Renal pelvis (tissue), 4 donors: ENCODE measurements around the gene FOXL1. TPM values are rescaled to one million over a fixed set of nuclear protein-coding genes. Genes with fewer than 3 reads are reported as not detected.

Experiments
- DNase-seq: peaks from one replicate; pipeline ENCODE4 v3.0.0-alpha.2; 2013
- polyA plus RNA-seq, 3 donors: library from polyadenylated mRNA; unstranded; fragments of 120-200 nt; gene quantifications; one replicate each; pipeline ENCODE4 v1.2.1, GENCODE V29; 2013; ENCODE audit not compliant: insufficient read length in 3 of 3

FOXL1 gene
- polyA plus RNA-seq, 3 donors: 13.5 to 19.1 (median 15.1) TPM

DNA sequence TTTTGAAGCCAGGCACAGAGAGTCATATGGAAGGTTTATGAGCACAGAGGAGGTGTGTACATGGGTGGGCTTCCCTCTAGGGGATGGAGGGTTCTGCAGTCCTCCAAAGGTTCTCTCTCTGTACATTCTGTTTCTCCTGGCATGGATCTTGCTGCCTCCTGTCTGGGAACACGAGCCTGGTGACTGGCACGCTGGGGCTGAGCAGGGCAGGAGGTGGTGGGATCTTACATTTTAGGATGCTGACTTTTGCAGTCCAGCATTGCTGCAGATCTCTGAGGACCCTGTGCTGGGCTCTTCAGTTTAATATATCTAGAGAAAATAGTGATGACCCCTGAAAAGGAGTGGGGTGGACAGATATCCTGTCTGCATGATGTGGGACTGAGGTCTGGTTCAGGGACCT is 23.0 kb downstream of the FOXL1 start:
- no peak for DNase-seq

DNA sequence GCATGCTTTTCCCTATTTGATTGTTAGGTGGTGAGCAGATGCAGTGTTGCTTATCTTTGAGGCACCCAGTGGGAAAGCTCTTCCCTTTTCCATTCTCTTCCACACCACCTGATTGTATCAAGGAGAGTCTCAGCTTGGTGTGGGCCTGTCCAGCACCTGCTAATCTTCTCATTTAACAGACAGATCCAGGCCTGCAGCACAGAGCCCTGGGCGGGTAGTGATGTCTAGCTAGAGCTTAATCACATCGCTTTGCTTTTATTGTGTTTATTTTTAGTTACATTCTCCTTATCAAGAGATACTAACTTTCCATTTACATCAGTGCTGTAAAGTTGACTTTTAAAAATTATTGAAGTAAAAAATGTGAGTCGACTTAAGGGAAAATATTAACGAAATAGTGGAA is 24.2 kb downstream of the FOXL1 start:
- DNase-seq: no peak

- no peak for DNase-seq
Measured at GRCh38 chr16:86604436-86605193, 26.3 kb downstream of the FOXL1 start.

- DNase-seq: no peak
Measured at GRCh38 chr16:86605950-86606349, 27.6 kb downstream of the FOXL1 start.

DNA sequence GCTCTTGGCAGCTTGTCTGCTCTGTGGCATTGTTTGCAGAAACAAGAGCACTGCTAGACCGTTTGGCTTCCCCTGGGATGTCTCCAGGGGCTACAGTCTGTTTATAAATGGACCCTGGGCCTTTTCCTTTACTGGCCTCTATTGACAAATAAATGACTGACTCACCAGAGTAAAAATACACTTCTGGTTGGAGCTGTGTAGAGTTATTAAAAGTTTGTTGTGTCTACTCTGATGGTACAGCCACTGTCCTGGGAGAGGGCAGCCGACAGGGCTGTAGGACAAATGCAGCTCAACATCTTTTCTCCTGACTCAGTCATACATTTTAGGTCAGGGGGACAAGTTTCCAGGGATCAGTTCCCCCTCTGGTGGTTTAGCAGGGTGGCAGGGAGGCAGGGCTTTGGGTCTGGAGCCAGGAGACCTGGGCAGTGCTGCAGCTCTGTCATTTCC is 30.0 kb downstream of the FOXL1 start:
- DNase-seq: no peak

DNA sequence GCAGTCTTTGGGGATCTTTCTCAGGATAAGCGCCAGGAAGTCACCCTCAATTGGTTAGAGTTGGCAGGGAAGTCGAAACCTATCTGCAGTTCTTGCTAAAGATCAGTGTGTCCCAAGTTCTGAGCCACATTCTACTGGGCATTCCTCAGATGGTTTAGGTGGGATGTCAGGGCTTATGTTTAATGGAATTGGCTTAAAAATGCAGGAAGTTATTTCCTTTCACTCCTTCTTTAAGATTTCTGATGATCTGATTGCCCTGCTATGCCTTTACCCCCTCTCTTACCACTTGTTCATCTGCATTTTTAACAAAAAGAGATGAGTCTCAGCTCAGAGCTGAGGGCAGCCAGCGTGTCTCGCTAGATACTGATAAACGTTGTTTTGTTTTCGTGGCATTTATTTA is 30.8 kb downstream of the FOXL1 start:
- no peak for DNase-seq

GRCh38 chr16:86609661-86610060 is 31.3 kb downstream of the FOXL1 start:
- no peak for DNase-seq

- DNase-seq: no peak
Measured at GRCh38 chr16:86610779-86611524, 32.6 kb downstream of the FOXL1 start.

- peak; percentile 86 for DNase-seq
Measured at GRCh38 chr16:86611525-86611855, 33.1 kb downstream of the FOXL1 start.

DNA sequence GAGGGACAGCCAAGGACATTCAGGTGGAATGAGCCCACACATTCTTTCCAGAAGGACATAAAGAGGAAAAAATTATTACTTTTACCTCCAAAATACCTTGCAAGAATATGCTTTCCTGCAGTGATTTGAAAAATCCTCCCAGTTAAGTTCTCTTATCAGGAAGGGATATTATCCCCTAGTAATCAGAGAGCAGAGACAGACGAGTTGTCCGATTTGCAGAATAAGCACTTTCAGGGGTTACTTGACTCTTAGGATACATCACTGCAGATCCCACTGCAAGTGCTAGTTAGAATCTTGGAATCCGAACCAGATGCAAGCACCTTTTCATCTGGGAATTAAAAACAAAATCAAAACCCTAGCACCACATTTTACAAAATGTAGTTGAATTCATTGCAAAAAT is 33.6 kb downstream of the FOXL1 start:
- DNase-seq: no peak

DNA sequence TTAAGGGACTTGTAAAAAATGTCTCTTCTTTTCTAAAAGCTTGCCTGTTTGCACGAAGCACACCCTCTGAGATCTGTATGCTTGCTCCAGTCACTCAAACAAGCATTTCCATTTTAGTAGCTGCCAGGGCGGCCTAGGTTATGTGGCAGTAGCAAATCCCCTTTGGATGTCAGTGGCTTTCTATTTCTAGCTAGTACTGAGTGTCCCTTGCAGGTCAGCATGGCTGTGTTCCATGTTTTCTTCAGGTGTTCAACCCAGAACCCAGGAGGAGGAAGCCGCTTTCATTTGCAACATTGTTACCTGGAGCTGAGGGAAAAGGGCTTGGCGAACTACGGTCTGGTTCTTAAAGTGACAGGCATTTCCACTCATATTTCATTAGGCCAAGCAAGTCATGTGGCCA is 36.4 kb downstream of the FOXL1 start:
- no peak for DNase-seq

- no peak for DNase-seq
Measured at GRCh38 chr16:86616906-86617305, 38.6 kb downstream of the FOXL1 start.

DNA sequence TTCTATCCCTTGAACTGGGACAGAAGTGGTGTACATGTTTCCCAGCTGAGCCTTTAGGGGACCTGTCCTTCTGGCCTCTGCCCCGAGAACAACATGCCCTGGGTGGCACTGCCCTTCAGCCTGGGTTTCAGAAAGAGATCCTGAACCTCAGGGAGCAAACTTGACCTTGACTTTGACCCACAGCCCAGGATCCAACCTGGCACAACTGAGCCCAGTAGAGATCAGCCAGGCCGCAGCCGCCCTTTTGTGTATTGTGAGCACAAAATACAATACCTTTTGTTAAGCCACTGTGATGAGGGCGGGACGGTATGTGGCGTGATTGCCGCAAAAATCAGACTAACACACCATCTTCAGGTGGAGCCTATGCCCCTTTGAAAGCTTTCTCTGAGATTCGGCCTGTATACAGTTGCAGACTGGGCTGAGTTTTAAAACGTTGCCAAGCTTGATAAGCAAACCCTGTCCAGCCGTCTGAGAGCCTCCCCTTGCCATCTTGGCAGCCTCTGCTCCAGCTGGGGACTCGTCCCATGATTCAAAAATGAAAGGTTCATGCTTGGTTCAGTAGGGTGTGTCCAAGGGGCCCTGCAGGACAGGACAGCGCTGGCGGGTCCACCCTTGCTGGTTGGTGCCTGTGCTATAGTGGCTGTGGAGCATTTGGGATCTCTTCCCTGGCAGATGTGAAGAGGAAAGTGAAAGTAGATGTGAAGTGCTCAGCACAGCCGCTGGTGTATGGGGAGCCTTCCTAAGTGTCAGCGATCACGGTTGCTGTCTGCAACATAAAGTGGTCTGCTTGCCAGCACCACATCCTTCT is 40.3 kb downstream of the FOXL1 start:
- no peak for DNase-seq

DNA sequence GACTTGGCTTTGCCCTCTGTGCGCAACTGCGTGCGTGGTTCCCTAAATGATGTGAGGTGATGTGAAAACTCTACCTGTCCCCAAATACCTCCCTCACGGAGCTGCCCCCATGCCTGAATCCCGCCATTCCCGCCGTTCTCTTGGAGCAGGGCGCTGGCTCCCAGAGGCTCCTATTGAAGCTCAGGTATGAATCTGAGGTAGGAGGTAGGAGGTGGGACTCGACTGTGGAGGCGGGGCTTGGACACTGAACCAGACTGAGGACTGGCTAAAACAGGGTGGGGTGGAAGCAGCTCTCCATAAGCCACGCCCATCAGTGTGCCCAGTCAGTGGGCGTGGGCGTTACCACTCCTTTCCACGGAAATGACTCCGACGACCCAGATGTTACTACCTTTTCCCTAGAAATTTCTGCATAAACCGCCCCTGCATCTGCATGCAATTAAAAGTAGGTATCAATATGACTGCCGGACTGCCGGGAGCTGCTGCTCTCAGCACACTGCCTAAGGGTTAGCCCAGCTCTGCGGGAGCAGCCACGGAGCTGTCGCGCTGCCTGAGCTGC is 41.0 kb downstream of the FOXL1 start:
- no peak for DNase-seq

- no peak for DNase-seq
Measured at GRCh38 chr16:86620184-86620583, 41.8 kb downstream of the FOXL1 start.

GRCh38 chr16:86621966-86622365 is 43.6 kb downstream of the FOXL1 start:
- DNase-seq: no peak

DNA sequence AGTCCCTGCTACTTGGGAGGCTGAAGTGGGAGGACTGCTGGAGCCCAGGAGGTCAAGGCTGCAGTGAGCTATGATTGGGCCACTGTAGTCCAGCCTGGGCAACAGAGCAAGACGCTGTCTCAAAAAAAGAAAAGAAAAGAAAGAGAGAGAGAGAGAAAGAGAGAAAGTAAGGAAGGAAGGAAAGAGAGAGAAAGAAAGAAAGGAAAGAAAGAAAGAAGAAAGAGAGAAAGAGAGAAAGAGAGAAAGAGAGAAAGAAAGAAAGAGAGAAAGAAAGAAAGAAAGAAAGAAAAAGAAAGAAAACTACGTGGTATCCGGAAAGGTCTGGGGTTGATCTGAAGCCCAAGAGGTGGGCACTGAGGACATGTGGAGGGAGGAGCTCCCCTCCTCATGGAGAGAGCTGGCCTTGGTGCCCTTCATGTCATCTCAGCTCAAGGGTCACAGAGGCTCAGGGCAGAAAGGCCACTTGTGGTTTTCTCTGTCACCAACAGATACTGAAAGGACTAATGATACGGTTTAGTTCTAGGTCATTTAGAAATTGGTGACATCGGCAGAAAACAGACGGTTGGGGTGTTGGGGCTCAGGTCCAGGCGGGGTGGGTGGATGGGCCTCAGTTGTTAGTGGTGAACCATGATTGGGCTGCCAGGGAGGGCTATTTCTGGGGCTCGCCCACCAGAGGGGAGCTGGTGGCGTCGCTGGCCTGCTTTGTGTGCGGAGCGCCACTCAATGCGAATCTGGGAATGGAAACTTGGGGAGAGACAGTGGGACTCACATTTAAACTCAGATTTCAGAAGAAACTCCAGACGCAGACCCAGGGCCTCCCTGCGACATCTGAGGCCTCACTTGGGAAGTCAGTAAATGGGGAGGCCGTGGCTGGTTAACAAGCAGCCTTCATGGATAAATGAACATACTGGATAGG is 44.6 kb downstream of the FOXL1 start:
- DNase-seq: no peak

DNA sequence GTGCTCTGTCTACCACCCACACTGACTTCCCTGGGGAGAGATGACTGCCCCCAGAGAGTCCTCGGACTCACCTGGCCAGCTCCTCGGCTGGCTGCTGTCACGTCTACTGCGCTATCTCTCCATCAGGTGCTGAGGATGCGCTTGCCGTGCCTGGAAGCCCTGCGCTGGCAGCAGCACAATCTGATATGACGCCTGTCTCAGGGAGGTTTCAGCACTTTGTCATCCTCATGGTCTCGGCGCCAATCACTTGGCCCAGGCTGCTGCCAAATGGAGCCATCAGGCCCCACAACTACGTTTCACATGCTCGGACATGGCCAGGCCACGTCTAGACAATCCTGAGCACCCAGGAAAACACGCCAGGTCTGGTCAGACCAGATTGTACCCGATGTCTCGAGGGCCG is 46.7 kb downstream of the FOXL1 start:
- no peak for DNase-seq

GRCh38 chr16:86625821-86626220 is 47.5 kb downstream of the FOXL1 start:
- no peak for DNase-seq

GRCh38 chr16:86626284-86626683 is 47.9 kb downstream of the FOXL1 start:
- no peak for DNase-seq

DNA sequence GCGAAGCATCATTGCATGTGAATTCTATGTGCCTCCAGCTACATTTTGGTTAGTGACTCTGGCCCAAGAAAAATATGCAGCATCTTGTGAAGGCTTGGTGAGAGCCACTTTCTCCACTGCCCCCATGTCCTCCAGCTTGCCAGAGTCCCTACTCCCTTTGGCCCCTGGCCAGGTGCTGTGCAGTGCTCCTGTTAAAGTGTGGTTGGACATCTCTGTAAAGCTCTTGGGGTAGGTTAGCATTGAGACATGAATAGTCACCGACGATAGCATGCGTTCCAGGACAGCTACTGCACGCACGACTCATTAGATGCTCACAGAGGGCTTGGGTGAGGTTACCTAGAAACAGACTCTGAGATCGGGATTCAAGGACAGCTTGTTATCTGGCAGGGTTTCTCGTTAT is 48.6 kb downstream of the FOXL1 start:
- no peak for DNase-seq
